Ramos (cell line): Measurements from ENCODE around the gene GP1BB.
"Not testable (repeated sequence)": the region's sequence is repeated elsewhere in the genome, so short reads cannot be mapped to it uniquely, and the experiment has no call there.

Experiments used
- in situ Hi-C: fragments of 300-500 bp; cut with MboI; formaldehyde crosslinking; loops from one replicate; pipeline ENCODE4 v1.14.3; 2022; ENCODE audit warnings: low sequenced_read_pairs; ENCODE audit not compliant: unreplicated experiment

GP1BB gene

GRCh38 chr22:19724927-19725661 lies 1.8 kb downstream of the GP1BB start:
- in situ Hi-C loops = no loop called here

- in situ Hi-C loops = not testable (repeated sequence)
Observed at GRCh38 chr22:19726064-19726788, 2.9 kb downstream of the GP1BB start.

GRCh38 chr22:19727310-19728150 lies 4.2 kb downstream of the GP1BB start:
- in situ Hi-C loops = no loop called here

GRCh38 chr22:19728271-19728670 lies 4.9 kb downstream of the GP1BB start:
- in situ Hi-C loops = no loop called here

- in situ Hi-C loops = no loop called here
Observed at GRCh38 chr22:19728836-19729235, 5.5 kb downstream of the GP1BB start.

GRCh38 chr22:19729507-19729906 lies 6.2 kb downstream of the GP1BB start:
- in situ Hi-C loops = no loop called here

- in situ Hi-C loops = loop anchor here (5.0 kb wide), 1 partner anchor 187 kb away; no protein-coding TSS in a partner anchor
Observed at GRCh38 chr22:19730198-19730597, 6.9 kb downstream of the GP1BB start.

- in situ Hi-C loops = loop anchor here (5.0 kb wide), 1 partner anchor 186 kb away; no protein-coding TSS in a partner anchor
Observed at GRCh38 chr22:19730655-19731360, 7.5 kb downstream of the GP1BB start.

- in situ Hi-C loops = loop anchor here (5.0 kb wide), 1 partner anchor 186 kb away; no protein-coding TSS in a partner anchor
Observed at GRCh38 chr22:19731361-19732135, 8.2 kb downstream of the GP1BB start.

GRCh38 chr22:19732403-19733113 lies 9.2 kb downstream of the GP1BB start:
- in situ Hi-C loops = loop anchor here (5.0 kb wide), 1 partner anchor 185 kb away; no protein-coding TSS in a partner anchor

GRCh38 chr22:19733755-19734154 lies 10.4 kb downstream of the GP1BB start:
- in situ Hi-C loops = loop anchor here (5.0 kb wide), 1 partner anchor 184 kb away; no protein-coding TSS in a partner anchor

- in situ Hi-C loops = loop anchor here (5.0 kb wide), 1 partner anchor 183 kb away; no protein-coding TSS in a partner anchor
Observed at GRCh38 chr22:19734163-19734562, 10.8 kb downstream of the GP1BB start.

- in situ Hi-C loops = loop anchor here (5.0 kb wide), 1 partner anchor 182 kb away; no protein-coding TSS in a partner anchor
Observed at GRCh38 chr22:19734837-19735382, 11.6 kb downstream of the GP1BB start.

- in situ Hi-C loops = no loop called here
Observed at GRCh38 chr22:19735665-19736510, 12.5 kb downstream of the GP1BB start.

GRCh38 chr22:19737846-19738663 lies 14.7 kb downstream of the GP1BB start:
- in situ Hi-C loops = no loop called here

- in situ Hi-C loops = no loop called here
Observed at GRCh38 chr22:19738664-19739447, 15.5 kb downstream of the GP1BB start.
